GM12874 (cell line): Measurements from ENCODE around the gene KMT2C.

Experiments used
- TF ChIP-seq, protein P1 (sequence below): IDR thresholded peaks from 2 replicates; pipeline ENCODE4 v1.5.1; 2011; ENCODE audit warnings: low read depth, mild to moderate bottlenecking, control low read depth, low read length, moderate library complexity; ENCODE audit not compliant: insufficient read depth

The KMT2C gene

DNA sequence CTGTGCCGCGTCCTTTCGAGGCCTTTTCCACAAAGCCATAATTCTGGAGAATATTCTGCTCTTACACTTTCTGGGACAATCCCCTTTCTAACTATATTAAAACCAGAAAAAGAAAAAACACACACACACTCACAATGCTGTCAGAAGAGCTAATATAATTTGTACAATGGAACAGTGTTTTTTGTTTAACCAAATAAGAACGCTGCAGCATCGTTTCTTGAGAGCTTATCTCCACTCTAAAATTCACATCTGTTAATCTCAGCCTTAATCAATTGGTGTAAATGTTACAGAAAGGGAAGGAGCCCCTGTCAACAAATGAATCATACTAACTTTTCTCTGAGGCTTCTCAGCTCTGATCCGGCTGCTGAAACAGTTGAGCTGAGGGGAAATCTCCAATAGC, 286.4 kb downstream of the KMT2C start:
- TF ChIP-seq, protein P1, sequence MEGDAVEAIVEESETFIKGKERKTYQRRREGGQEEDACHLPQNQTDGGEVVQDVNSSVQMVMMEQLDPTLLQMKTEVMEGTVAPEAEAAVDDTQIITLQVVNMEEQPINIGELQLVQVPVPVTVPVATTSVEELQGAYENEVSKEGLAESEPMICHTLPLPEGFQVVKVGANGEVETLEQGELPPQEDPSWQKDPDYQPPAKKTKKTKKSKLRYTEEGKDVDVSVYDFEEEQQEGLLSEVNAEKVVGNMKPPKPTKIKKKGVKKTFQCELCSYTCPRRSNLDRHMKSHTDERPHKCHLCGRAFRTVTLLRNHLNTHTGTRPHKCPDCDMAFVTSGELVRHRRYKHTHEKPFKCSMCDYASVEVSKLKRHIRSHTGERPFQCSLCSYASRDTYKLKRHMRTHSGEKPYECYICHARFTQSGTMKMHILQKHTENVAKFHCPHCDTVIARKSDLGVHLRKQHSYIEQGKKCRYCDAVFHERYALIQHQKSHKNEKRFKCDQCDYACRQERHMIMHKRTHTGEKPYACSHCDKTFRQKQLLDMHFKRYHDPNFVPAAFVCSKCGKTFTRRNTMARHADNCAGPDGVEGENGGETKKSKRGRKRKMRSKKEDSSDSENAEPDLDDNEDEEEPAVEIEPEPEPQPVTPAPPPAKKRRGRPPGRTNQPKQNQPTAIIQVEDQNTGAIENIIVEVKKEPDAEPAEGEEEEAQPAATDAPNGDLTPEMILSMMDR, result no peak

DNA sequence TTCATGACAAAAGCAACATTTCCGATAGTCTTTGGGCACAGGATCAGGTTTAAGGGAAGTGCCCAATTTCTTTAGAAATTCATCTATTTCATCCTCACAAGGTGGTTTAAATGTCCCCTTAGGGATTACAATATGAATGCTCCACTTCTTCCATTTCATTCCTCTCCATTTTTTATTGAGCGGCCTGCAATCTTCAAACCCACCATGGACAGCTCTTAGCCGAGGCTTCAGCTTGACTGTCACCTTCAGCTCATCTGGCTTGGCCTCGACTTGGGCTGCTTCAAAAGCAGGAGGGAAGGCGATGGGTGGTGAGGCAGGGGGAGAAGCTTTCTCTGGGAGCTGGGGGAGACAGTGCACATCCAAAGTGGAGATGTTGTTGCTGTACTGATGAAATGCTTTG, 287.1 kb downstream of the KMT2C start:
- TF ChIP-seq, protein P1, result no peak

DNA sequence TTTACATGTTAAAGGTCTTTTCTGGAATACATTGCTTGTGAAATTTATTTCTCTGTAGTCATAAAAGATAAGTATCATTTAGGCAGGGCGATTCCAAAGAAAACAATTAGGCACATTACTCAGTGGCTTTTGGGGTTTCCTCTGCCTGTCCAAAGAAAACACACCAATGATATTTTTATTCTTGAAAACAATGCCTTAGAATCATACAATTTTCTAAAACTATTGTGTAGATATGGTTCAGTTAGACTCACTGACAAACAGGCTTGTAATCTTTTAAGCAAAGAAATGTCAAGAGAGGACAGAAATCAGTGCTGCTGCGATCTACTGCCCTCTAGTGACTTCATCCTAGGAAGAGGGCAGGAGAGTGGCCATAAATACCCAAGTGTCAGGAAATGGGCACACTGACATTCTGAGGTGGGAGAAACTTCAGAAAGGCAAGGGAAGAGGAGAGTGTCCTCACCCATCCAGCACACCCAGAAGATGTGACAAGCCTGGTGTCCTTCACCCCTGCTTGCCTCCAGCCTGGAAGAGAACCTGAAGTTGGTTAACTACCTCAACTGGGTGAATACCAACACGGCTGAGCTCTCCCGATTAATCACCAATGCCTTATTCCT, 289.8 kb downstream of the KMT2C start:
- TF ChIP-seq, protein P1, result peak; percentile 30

DNA sequence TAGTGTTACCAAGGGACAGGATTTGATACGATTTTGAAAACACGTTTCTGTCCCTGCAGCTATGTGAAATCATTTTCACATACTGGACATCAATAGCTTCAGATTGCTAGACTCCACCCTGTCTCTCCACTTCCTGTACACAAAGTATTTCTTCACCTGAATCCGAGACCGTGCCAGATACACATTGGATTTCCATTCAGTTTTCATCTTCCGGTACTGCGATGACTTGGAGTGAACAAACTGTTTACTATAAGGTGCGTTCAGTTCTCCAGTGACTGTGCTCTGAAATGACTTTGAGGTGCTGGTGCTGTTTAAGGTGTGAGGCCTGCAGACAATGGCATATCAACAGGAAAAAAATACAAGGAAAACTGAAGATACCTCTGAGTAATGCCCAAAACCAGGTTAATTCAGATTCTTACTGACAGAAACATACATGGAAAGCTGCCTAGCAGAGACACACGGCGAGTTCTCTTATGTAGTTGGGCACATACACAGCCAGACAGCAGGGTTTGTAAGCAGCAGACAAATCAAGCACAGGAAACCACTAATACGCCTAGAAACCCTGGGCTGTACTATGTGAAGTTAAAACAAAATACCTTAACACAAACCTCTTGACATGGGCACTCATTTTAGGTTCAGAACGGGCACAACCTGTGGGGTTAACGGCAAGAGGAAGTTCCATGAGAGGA, 291.1 kb downstream of the KMT2C start:
- TF ChIP-seq, protein P1, result no peak

DNA sequence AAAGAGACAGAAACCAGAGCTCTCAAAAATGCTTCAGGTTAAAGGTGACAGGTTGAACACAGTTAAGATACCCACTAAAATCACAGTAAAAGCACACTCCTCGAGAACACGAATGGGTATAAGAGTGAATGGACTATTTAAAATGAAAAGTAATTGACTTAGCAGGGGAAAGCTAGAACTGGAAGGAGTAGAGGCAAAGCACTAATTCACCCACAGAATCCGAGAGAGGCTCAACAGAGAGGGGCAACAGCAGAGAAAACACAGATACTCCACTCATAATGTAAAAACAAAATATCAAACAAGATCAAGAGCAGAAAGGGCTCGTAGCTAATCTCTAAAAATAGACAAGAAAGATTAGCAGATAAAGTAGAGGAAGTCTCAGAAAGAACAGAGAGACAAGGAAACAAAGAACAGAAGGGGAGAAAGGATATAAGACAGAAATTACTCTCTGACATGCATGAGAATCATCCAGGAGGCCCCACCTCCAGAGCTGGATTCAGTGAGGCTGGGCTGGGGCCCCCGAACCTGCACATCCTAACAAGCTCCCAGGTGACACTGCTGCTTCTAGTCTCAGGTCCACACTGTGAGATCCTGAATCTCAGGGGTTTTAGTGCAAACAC, 292.7 kb downstream of the KMT2C start:
- TF ChIP-seq, protein P1, result no peak

DNA sequence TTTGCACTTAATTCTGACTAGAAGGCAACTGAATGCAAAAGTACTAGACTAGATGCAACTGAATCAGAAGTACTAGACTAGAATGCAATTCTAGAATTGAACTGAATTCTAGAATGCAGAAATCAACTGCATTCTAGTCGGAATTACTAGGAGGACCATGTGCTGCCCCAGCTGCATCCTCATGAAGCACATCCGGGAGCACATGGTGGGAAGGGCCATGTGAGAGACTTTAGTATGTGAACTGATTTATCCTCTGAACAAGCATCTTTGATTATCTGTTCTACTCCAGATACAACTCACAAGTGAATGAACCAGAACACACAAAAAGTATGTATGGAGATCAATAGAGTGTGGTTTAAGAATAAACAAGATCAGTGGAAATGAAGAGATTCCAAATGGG, 295.2 kb downstream of the KMT2C start:
- TF ChIP-seq, protein P1, result no peak

DNA sequence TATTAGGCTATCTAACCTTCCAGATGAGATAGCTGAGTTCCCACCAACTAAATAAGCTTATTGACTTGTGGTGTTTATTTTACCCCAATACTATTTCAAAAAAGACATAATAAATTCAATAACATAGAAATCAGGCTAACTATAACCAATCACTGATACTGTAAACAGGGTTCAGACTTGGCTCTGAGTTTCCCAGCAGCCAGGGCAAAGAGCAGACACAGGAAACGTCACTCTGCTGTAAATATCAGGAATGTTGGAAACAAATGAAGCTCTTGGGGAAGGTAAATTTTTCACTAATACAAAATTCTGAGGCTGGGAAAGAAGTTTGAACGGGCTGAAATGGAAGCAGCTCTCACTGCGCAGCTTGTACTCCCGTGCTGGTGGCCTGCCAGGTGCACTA, 295.7 kb downstream of the KMT2C start:
- TF ChIP-seq, protein P1, result no peak
